NT2/D1 (cell line): ENCODE data around the gene TSGA10.

Source experiments
- DNase-seq: peaks from one replicate; pipeline ENCODE4 v3.0.0-alpha.2; 2011; ENCODE audit warnings: low read depth, low spot score
- H3K27me3 ChIP-seq: 2 replicates; pipeline ENCODE4 v1.6.0; 2011; ENCODE audit warnings: mild to moderate bottlenecking; ENCODE audit not compliant: insufficient read length, insufficient read depth
- H3K36me3 ChIP-seq: 2 replicates; pipeline ENCODE4 v1.6.1; 2011; ENCODE audit warnings: mild to moderate bottlenecking, low read length, mixed read lengths; ENCODE audit not compliant: insufficient read depth, insufficient read length
- H3K4me1 ChIP-seq: 2 replicates; pipeline ENCODE4 v1.5.1; 2011; ENCODE audit not compliant: insufficient read depth, insufficient read length
- H3K4me3 ChIP-seq: 2 replicates; pipeline ENCODE4 v1.5.1; 2011; ENCODE audit warnings: low read depth; ENCODE audit not compliant: insufficient read length
- H3K9ac ChIP-seq: 2 replicates; pipeline ENCODE4 v1.6.0; 2011; ENCODE audit warnings: low read depth; ENCODE audit not compliant: insufficient read length
- H3K9me3 ChIP-seq: 2 replicates; pipeline ENCODE4 v1.5.1; 2011; ENCODE audit warnings: mild to moderate bottlenecking, low read length; ENCODE audit not compliant: insufficient read depth
- SUZ12 ChIP-seq: IDR thresholded peaks from 2 replicates; pipeline ENCODE4 v1.6.1; 2011; ENCODE audit not compliant: insufficient read length, insufficient read depth; ENCODE audit errors: extremely low read depth
- YY1 ChIP-seq: IDR thresholded peaks from 2 replicates; pipeline ENCODE4 v1.6.1; 2011; ENCODE audit not compliant: insufficient read length, insufficient read depth
- ZNF274 ChIP-seq: IDR thresholded peaks from 2 replicates; pipeline ENCODE4 v1.6.1; 2011; ENCODE audit warnings: mild to moderate bottlenecking, low read depth, low read length

The TSGA10 gene

DNA sequence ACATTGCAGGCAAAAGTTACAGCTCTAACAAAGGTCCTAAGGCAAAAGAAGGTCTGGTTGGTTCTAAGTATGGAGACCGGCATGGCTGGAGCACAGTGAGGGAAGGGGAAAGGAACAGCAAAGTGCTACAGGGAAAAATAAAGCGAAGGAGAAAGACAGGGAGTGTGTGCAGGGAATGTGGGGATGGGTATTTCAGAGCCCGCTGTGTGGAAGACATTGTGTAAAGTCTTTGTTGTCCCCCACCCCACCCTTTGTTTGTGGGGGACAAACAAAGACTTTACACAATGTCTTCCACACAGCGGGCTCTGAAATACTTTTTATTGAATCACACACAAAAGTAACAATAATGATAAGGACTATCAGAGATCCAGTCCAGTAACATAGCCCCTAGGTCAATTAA, 42.1 kb downstream of the TSGA10 start:
- Histone ChIP-seq H3K27me3 (no peaks in the 10 kb centered on the region), H3K36me3 (no peaks in the 10 kb centered on the region), H3K4me3 (no peak overlapping the region), H3K9ac (no peak overlapping the region), H3K4me1 (no peaks in the 10 kb centered on the region), H3K9me3 (no peaks in the 10 kb centered on the region)
- TF ChIP-seq SUZ12: no peak
- TF ChIP-seq YY1: no peak
- TF ChIP-seq ZNF274: no peak
- no peak for DNase-seq

DNA sequence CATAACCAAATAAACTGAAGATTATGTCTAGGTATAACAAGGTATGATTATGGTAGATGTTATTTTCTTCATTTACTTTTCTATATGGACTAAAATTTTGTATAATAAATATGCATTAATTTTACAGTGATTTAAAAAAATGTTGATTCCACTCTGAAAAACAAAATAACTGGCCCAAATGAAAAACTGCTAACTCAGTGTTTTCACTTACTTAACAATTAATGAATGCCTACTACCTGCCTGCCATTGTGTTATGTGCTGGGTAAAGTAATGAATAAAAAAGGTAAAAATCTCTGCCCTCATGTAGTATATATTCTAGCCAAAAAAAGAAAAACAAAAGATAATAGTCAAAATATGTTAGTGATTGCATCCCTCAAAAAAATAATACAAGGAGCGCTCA, 42.8 kb downstream of the TSGA10 start:
- Histone ChIP-seq H3K9ac (no peak overlapping the region), H3K27me3 (no peaks in the 10 kb centered on the region), H3K4me1 (no peaks in the 10 kb centered on the region), H3K36me3 (no peaks in the 10 kb centered on the region), H3K9me3 (no peaks in the 10 kb centered on the region), H3K4me3 (no peak overlapping the region)
- DNase-seq: no peak
- TF ChIP-seq YY1 (no peak), ZNF274 (no peak), SUZ12 (no peak)

DNA sequence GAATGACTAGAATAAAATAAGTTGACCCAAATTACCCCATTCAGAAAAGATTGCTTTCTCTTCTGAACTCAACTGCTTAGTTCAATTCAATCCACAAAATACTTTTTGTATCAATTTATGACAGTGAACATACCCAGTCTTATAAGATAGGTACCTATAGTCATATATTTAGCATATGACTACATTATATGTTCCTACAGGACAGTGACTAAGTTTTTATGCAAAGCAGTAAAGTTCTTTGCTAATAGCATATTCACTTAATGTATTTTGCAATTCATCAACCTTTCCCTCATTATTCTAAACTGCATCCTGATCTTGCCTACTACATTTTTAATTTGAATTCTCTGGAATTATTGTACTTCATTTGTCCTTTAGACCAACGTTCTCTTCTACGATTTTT, 43.5 kb downstream of the TSGA10 start:
- Histone ChIP-seq H3K4me1 (no peaks in the 10 kb centered on the region), H3K27me3 (no peaks in the 10 kb centered on the region), H3K9me3 (no peaks in the 10 kb centered on the region), H3K9ac (no peak overlapping the region), H3K36me3 (no peaks in the 10 kb centered on the region), H3K4me3 (no peak overlapping the region)
- no peak for TF ChIP-seq ZNF274
- no peak for DNase-seq

DNA sequence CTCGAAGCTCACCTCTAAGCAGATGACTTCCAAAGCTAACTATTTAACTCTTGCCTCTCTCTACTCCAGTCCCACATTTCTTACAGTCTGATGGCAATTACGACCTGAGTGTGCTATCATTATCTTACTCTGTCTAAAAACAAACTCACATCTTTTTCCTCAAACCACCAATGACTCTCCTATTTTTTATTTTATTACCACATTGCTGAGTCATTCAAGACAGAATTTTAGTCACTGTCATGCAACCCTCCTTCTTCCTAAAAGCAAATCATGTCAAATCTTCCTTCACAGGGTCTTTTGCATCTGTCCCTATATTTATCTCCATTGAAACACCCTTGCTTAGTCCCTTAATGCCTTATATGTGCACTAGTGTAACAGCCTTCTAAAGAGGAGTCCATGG, 47.8 kb downstream of the TSGA10 start:
- H3K9ac ChIP-seq: no peak overlapping the region
- no peak overlapping the region for H3K4me3 ChIP-seq
- H3K4me1 ChIP-seq: no peaks in the 10 kb centered on the region
- no peaks in the 10 kb centered on the region for H3K27me3 ChIP-seq
- no peaks in the 10 kb centered on the region for H3K9me3 ChIP-seq
- no peaks in the 10 kb centered on the region for H3K36me3 ChIP-seq
- DNase-seq: no peak
- TF ChIP-seq ZNF274 (no peak), YY1 (no peak), SUZ12 (no peak)

DNA sequence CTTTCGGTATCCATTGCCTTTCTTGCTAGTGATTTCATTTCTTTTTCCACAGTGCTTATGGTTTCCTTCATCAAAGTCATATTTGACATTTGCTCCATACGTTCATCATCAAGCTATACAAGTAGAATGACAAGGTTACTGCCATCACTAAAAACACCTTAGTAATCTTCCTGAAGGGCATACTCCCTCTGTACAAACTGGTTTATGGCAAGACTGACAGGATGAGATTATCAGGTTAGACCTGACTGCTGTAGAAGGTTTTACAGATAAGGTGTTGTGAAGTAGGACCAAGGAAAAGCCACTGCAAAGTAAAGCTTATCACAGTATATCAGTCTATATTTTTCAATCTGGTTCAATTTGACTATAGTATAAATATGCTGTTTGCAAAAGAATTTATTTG, 50.7 kb downstream of the TSGA10 start:
- no peak overlapping the region for H3K9ac ChIP-seq
- no peak overlapping the region for H3K4me3 ChIP-seq
- no peaks in the 10 kb centered on the region for H3K9me3 ChIP-seq
- H3K4me1 ChIP-seq: no peaks in the 10 kb centered on the region
- H3K27me3 ChIP-seq: no peaks in the 10 kb centered on the region
- no peak for DNase-seq
- TF ChIP-seq ZNF274: no peak
- no peak for TF ChIP-seq SUZ12
- TF ChIP-seq YY1: no peak
- H3K36me3 ChIP-seq: no peaks in the 10 kb centered on the region

DNA sequence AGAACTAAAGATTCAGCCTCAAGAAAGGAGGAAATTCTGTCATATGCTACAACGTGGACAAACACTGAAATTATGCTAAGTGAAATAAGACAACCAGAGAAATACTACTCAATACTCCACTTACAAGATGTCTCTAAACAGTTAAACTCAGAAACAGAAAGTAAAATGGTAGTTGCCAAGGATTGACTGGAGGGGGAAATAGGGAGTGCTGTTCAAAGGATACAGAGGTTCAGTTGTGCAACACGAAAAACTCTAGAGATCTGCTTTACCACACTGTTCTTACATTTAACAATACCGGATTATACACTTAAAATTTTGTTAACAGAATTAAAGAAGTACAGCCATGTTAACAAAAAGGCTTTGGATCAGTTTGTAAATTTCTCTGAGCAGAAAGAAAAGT, 53.0 kb downstream of the TSGA10 start:
- H3K9ac ChIP-seq: no peak overlapping the region
- H3K9me3 ChIP-seq: no peaks in the 10 kb centered on the region
- no peak for TF ChIP-seq YY1
- no peak for TF ChIP-seq ZNF274
- no peak for TF ChIP-seq SUZ12
- no peaks in the 10 kb centered on the region for H3K27me3 ChIP-seq
- no peak overlapping the region for H3K4me3 ChIP-seq
- H3K36me3 ChIP-seq: no peaks in the 10 kb centered on the region
- no peaks in the 10 kb centered on the region for H3K4me1 ChIP-seq
- no peak for DNase-seq

DNA sequence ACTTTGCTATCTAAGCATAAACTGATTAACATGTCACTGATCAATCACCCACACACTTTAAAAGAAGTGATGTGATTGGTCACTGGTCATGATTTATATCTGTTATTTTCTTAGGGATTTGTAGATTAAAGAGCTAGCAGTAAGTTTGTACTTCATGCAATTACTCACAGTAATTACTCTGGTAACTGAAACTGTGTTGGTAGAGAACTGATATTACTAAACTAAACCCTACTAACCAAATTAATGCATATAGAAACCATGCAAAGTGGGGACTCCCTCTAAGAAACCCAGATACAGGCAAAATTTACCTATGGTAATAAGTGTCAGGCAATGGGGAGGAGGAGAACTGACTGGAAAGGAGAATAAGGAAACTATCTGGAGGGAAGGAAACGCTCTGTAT, 58.0 kb downstream of the TSGA10 start:
- no peaks in the 10 kb centered on the region for H3K27me3 ChIP-seq
- TF ChIP-seq YY1: no peak
- TF ChIP-seq SUZ12: no peak
- no peak for TF ChIP-seq ZNF274
- H3K36me3 ChIP-seq: no peaks in the 10 kb centered on the region
- no peak for DNase-seq
- H3K9ac ChIP-seq: no peak overlapping the region
- H3K9me3 ChIP-seq: peaks cover 9% of the 10 kb centered on the region; the same call in 1 of the 2 replicates
- H3K4me1 ChIP-seq: no peaks in the 10 kb centered on the region
- H3K4me3 ChIP-seq: no peak overlapping the region

DNA sequence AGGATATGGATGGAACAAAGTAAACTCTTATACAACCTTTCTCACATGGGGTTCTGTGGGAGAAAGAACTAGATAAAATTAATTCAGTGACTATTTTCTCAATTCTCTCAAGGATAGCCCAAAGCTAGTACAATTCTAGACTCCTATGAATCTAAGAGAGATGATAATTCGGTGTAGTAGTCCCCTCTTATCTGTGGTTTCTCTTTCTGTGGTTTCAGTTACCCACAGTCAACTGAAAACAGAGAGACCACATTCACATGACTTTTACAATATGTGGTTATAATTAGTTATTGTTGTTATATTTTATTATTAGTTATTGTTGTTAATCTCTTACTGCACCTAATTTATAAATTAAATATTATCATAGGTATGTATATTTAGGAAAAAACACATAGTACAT, 66.7 kb downstream of the TSGA10 start:
- no peak overlapping the region for H3K9ac ChIP-seq
- H3K4me1 ChIP-seq: no peaks in the 10 kb centered on the region
- no peak overlapping the region for H3K4me3 ChIP-seq
- H3K36me3 ChIP-seq: no peaks in the 10 kb centered on the region
- no peak for TF ChIP-seq SUZ12
- TF ChIP-seq YY1: no peak
- TF ChIP-seq ZNF274: no peak
- no peaks in the 10 kb centered on the region for H3K9me3 ChIP-seq
- H3K27me3 ChIP-seq: no peaks in the 10 kb centered on the region
- DNase-seq: no peak
